CD4-positive, alpha-beta T cell (primary cell): Measurements from ENCODE around the gene KSR2. TPM values are rescaled to one million over a fixed set of nuclear protein-coding genes. Genes with fewer than 3 reads are reported as not detected.

ENCODE experiments used
- ATAC-seq: fragments of 200-7000 bp; cut with Tn5 transposase; one replicate; pipeline ENCODE4 v1.10.0; 2022; ENCODE audit warnings: mild to moderate bottlenecking; ENCODE audit not compliant: poor library complexity
- CTCF ChIA-PET: fragments of 350-600 bp; sonication (Branson Sonifier 250); formaldehyde crosslinking; loops from one replicate; lab custom pipeline; 2021; ENCODE audit warnings: antibody characterized with exemption, inconsistent platforms; lab: Charles Lee
- POLR2A ChIA-PET: fragments of 350-600 bp; sonication (Branson Sonifier 250); formaldehyde crosslinking; loops from one replicate; lab custom pipeline; 2021; ENCODE audit warnings: antibody characterized with exemption, inconsistent platforms; lab: Charles Lee
- DNase-seq, 14 experiments: peaks; one replicate each; pipeline ENCODE4 v3.0.0-alpha.2; 2013 to 2020; ENCODE audit warnings: mixed read lengths in 2 of 14
- H3K27ac ChIP-seq, 2 donors: one replicate each; pipeline versions ENCODE4 v1.5.1 to v1.7.0; 2013; ENCODE audit warnings: low read length in 2 of 2, low read depth in 1 of 2, mild to moderate bottlenecking in 1 of 2
- H3K27me3 ChIP-seq, 2 experiments: 1 replicate in 1 of 2; 2 replicates in 1 of 2; pipeline versions ENCODE4 v1.6.1 to v1.7.0; 2013; ENCODE audit warnings: low read length in 2 of 2, control low read depth in 1 of 2, mild to moderate bottlenecking in 1 of 2, moderate library complexity in 1 of 2; ENCODE audit not compliant: insufficient read depth in 2 of 2, control insufficient read depth in 1 of 2
- H3K36me3 ChIP-seq: one replicate; pipeline ENCODE4 v1.6.1; 2013; ENCODE audit warnings: low read length, control low read depth; ENCODE audit not compliant: insufficient read depth
- H3K4me1 ChIP-seq: one replicate; pipeline ENCODE4 v1.6.1; 2013; ENCODE audit warnings: low read length, control low read depth; ENCODE audit not compliant: insufficient read depth
- H3K4me3 ChIP-seq: one replicate; pipeline ENCODE4 v1.5.1; 2013; ENCODE audit warnings: mild to moderate bottlenecking, low read length, moderate library complexity
- H3K9me3 ChIP-seq, 2 experiments: 1 replicate in 1 of 2; 2 replicates in 1 of 2; pipeline versions ENCODE4 v1.6.1 to v1.7.0; 2013; ENCODE audit warnings: low read length in 2 of 2, mild to moderate bottlenecking in 2 of 2, control low read depth in 1 of 2, moderate library complexity in 1 of 2; ENCODE audit not compliant: control insufficient read depth in 1 of 2, insufficient read depth in 1 of 2
- H3K27ac Mint-ChIP-seq: one replicate; pipeline ENCODE4 v1.8.0; 2020; ENCODE audit warnings: mixed read lengths
- H3K27me3 Mint-ChIP-seq: one replicate; pipeline ENCODE4 v1.8.0; 2021; ENCODE audit warnings: mixed read lengths
- H3K36me3 Mint-ChIP-seq: one replicate; pipeline ENCODE4 v1.8.0; 2021; ENCODE audit warnings: low read depth, mixed read lengths
- H3K4me1 Mint-ChIP-seq: one replicate; pipeline ENCODE4 v1.8.0; 2021; ENCODE audit warnings: low read depth, mixed read lengths
- H3K4me3 Mint-ChIP-seq: one replicate; pipeline ENCODE4 v1.8.0; 2020; ENCODE audit warnings: mild to moderate bottlenecking, mixed read lengths
- H3K9me3 Mint-ChIP-seq: one replicate; pipeline ENCODE4 v1.8.0; 2020; ENCODE audit warnings: mixed read lengths
- CTCF ChIP-seq: fragments of 200-600 bp; IDR thresholded peaks from one replicate; pipeline ENCODE4 v1.8.0; 2022; ENCODE audit warnings: antibody characterized with exemption, mild to moderate bottlenecking
- intact Hi-C, 2 experiments: fragments of 100-400 bp; cut with DNase I in 1 of 2; cut with micrococcal nuclease in 1 of 2; formaldehyde crosslinking; loops; one replicate each; pipeline versions ENCODE4 v1.15.1 to v1.9.0; 2023 to 2025; cut with DNase I, micrococcal nuclease
- total RNA-seq, 174 experiments: library from RNA in 2 of 174; stranded (reverse) in 2 of 174; gene quantifications; one replicate each; pipeline ENCODE4 v1.2.3 and lab custom pipeline; 2021 to 2026

KSR2 gene
- total RNA-seq, 2 experiments from 2014 or later, result 0.05 to 0.17 TPM

GRCh38 chr12:117649796-117650195 lies 319.0 kb downstream of the KSR2 start:
- POLR2A ChIA-PET, result no interaction called here
- H3K4me3 Mint-ChIP-seq, result no peak overlapping the region

GRCh38 chr12:117646520-117646919 lies 322.3 kb downstream of the KSR2 start:
- intact Hi-C loops, result no loop called here
- ATAC-seq, result no peak
- Mint-ChIP-seq H3K36me3 (no peaks in the 10 kb centered on the region), H3K9me3 (no peaks in the 10 kb centered on the region), H3K4me1 (no peaks in the 10 kb centered on the region), H3K27me3 (no peaks in the 10 kb centered on the region), H3K4me3 (no peak overlapping the region), H3K27ac (no peak overlapping the region)
- TF ChIP-seq CTCF, result no peak
- no peaks in the 10 kb centered on the region for H3K4me1 ChIP-seq
- H3K36me3 ChIP-seq, result no peaks in the 10 kb centered on the region
- peaks cover 0 to 15% of the 10 kb centered on the region in 2 experiments for H3K9me3 ChIP-seq
- peaks cover 0 to 2% of the 10 kb centered on the region in 2 experiments for H3K27me3 ChIP-seq
- DNase-seq, result no peak
- ChIA-PET CTCF (no interaction called here), POLR2A (no interaction called here)
- H3K27ac ChIP-seq, result no peak overlapping the region
- H3K4me3 ChIP-seq, result no peak overlapping the region

More at GRCh38 chr12:117649796-117650195, 319.0 kb downstream of the KSR2 start:
- no peak overlapping the region for H3K27ac Mint-ChIP-seq
- Histone ChIP-seq H3K27ac (no peak overlapping the region), H3K36me3 (no peaks in the 10 kb centered on the region), H3K4me3 (no peak overlapping the region), H3K9me3 (peaks cover 0 to 15% of the 10 kb centered on the region in 2 experiments), H3K4me1 (no peaks in the 10 kb centered on the region), H3K27me3 (no peaks in the 10 kb centered on the region)
- H3K4me1 Mint-ChIP-seq, result no peaks in the 10 kb centered on the region
- ATAC-seq (no peak), DNase-seq (no peak)
- no peaks in the 10 kb centered on the region for H3K27me3 Mint-ChIP-seq
- no peak for TF ChIP-seq CTCF
- CTCF ChIA-PET, result no interaction called here
- H3K36me3 Mint-ChIP-seq, result no peaks in the 10 kb centered on the region
- peaks cover 2% of the 10 kb centered on the region for H3K9me3 Mint-ChIP-seq
- intact Hi-C loops, result no loop called here

- Histone ChIP-seq H3K36me3 (no peaks in the 10 kb centered on the region), H3K4me1 (no peaks in the 10 kb centered on the region), H3K4me3 (no peak overlapping the region), H3K27me3 (peaks cover 0 to 2% of the 10 kb centered on the region in 2 experiments), H3K27ac (no peak overlapping the region), H3K9me3 (peaks cover 0 to 17% of the 10 kb centered on the region in 2 experiments)
- Mint-ChIP-seq H3K36me3 (no peaks in the 10 kb centered on the region), H3K27ac (no peak overlapping the region), H3K4me1 (no peaks in the 10 kb centered on the region), H3K27me3 (no peaks in the 10 kb centered on the region), H3K4me3 (no peak overlapping the region), H3K9me3 (no peaks in the 10 kb centered on the region)
- ChIA-PET POLR2A (no interaction called here), CTCF (no interaction called here)
- intact Hi-C loops, result no loop called here
- no peak for DNase-seq
- no peak for ATAC-seq
- TF ChIP-seq CTCF, result no peak
Observed at GRCh38 chr12:117645473-117645872, 323.3 kb downstream of the KSR2 start.
